ENCODE results near the gene EFNA1.

The EFNA1 gene

DNA sequence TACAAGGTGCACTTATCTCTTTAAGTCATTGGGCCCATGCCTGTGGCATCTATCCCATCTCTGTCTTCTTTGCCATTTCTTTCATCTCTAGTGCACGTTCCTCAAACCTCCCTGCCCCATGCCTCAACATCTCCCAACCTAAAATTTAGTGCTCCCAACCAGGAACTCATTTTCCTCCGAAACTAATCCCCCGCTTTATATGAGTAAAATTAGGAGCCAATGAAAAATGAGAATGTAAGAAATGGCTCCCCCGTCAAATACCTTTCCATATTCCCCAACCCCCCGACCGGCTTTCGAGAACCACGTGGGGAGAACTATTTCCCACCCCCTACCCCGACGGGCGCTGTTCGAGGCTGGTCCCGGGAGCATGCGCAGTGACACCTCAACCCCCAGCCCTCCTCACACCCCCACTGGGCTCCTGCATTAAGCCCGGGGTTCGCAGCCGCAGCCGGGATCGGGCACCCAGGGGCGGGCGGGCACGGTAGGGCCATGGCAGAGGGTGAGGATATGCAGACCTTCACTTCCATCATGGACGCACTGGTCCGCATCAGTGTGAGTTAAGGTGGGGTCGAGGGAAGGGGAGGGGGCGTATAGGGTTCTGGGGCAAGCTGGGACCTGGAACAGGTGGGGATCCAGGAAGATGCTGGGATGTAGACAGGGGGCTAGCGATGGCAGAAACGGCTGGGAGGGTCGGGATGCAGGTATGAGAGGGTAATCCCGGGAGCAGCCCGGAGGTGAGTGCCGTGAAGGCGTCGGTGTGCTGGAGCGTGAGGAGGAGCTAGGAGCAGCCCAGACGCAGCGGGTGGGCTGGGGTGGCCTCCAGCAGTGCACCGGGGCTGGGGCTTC is 46.0 kb downstream of the EFNA1 start, which contains the start of gene TRIM46 (continued):
- TF ChIP-seq GLIS1 (tag by site-specific recombination; IDR thresholded peaks at IDR 0.05) (peak; percentile 98), ZNF112 (tag by site-specific recombination; IDR thresholded peaks at IDR 0.05) (no peak), ZFP69B (tag by site-specific recombination; IDR thresholded peaks at IDR 0.05) (0 out of 2 replicates have a peak, but pooled peaks have one; percentile 17), KLF10 (tag by site-specific recombination; IDR thresholded peaks at IDR 0.05) (peak; percentile 40), ZNF335 (tag by site-specific recombination; conservative IDR thresholded peaks at IDR 0.05) (peak; percentile 90), ZNF266 (tag by site-specific recombination; IDR thresholded peaks at IDR 0.05; ENCODE audit: low read depth) (no peak), HOXC10 (CRISPR knock-in tag; IDR thresholded peaks at IDR 0.05) (no peak), EGR2 (tag by site-specific recombination; IDR thresholded peaks at IDR 0.05; ENCODE audit: low read depth) (no peak), WT1 (tag by site-specific recombination; IDR thresholded peaks at IDR 0.05) (peak; percentile 67), ZNF221 (tag by site-specific recombination; IDR thresholded peaks at IDR 0.05; ENCODE audit: borderline replicate concordance) (no peak), IKZF3 (tag by site-specific recombination; IDR thresholded peaks at IDR 0.05) (peak; percentile 74), ZNF391 (tag by site-specific recombination; IDR thresholded peaks at IDR 0.05; ENCODE audit: borderline replicate concordance, low read depth) (0 out of 2 replicates have a peak, but pooled peaks have one; percentile 35), ZXDB (tag by site-specific recombination; IDR thresholded peaks at IDR 0.05) (peak; percentile 23; the same call in 1 of the 2 replicates), YY2 (tag by site-specific recombination; IDR thresholded peaks at IDR 0.05) (peak; percentile 33; the same call in 1 of the 2 replicates), ZNF629 (tag by site-specific recombination; IDR thresholded peaks at IDR 0.05) (no peak), ZSCAN16 (tag by site-specific recombination; IDR thresholded peaks at IDR 0.05) (no peak), SCRT2 (tag by site-specific recombination; IDR thresholded peaks at IDR 0.05) (peak; percentile 80), ZFHX2 (tag by site-specific recombination; conservative IDR thresholded peaks at IDR 0.05) (peak; percentile 45), ZNF341 (tag by site-specific recombination; IDR thresholded peaks at IDR 0.05; ENCODE audit: low read depth) (peak; percentile 90), ZNF843 (tag by site-specific recombination; IDR thresholded peaks at IDR 0.05) (peak; percentile 50)
- TF ChIP-seq, protein P1, sequence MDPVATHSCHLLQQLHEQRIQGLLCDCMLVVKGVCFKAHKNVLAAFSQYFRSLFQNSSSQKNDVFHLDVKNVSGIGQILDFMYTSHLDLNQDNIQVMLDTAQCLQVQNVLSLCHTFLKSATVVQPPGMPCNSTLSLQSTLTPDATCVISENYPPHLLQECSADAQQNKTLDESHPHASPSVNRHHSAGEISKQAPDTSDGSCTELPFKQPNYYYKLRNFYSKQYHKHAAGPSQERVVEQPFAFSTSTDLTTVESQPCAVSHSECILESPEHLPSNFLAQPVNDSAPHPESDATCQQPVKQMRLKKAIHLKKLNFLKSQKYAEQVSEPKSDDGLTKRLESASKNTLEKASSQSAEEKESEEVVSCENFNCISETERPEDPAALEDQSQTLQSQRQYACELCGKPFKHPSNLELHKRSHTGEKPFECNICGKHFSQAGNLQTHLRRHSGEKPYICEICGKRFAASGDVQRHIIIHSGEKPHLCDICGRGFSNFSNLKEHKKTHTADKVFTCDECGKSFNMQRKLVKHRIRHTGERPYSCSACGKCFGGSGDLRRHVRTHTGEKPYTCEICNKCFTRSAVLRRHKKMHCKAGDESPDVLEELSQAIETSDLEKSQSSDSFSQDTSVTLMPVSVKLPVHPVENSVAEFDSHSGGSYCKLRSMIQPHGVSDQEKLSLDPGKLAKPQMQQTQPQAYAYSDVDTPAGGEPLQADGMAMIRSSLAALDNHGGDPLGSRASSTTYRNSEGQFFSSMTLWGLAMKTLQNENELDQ (tag by site-specific recombination; IDR thresholded peaks at IDR 0.05; ENCODE audit: low read depth): no peak
- TF ChIP-seq, protein P2, sequence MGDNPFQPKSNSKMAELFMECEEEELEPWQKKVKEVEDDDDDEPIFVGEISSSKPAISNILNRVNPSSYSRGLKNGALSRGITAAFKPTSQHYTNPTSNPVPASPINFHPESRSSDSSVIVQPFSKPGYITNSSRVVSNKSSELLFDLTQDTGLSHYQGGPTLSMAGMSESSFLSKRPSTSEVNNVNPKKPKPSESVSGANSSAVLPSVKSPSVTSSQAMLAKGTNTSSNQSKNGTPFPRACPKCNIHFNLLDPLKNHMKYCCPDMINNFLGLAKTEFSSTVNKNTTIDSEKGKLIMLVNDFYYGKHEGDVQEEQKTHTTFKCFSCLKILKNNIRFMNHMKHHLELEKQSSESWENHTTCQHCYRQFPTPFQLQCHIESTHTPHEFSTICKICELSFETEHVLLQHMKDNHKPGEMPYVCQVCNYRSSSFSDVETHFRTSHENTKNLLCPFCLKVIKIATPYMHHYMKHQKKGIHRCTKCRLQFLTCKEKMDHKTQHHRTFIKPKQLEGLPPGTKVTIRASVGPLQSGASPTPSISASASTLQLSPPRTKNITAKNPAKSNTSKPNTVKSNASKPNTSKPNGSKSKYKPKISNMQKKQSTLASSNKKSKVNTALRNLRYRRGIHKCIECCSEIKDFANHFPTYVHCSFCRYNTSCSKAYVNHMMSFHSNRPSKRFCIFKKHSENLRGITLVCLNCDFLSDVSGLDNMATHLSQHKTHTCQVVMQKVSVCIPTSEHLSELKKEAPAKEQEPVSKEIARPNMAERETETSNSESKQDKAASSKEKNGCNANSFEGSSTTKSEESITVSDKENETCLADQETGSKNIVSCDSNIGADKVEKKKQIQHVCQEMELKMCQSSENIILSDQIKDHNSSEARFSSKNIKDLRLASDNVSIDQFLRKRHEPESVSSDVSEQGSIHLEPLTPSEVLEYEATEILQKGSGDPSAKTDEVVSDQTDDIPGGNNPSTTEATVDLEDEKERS (tag by site-specific recombination; IDR thresholded peaks at IDR 0.05): no peak
- TF ChIP-seq, protein P3, sequence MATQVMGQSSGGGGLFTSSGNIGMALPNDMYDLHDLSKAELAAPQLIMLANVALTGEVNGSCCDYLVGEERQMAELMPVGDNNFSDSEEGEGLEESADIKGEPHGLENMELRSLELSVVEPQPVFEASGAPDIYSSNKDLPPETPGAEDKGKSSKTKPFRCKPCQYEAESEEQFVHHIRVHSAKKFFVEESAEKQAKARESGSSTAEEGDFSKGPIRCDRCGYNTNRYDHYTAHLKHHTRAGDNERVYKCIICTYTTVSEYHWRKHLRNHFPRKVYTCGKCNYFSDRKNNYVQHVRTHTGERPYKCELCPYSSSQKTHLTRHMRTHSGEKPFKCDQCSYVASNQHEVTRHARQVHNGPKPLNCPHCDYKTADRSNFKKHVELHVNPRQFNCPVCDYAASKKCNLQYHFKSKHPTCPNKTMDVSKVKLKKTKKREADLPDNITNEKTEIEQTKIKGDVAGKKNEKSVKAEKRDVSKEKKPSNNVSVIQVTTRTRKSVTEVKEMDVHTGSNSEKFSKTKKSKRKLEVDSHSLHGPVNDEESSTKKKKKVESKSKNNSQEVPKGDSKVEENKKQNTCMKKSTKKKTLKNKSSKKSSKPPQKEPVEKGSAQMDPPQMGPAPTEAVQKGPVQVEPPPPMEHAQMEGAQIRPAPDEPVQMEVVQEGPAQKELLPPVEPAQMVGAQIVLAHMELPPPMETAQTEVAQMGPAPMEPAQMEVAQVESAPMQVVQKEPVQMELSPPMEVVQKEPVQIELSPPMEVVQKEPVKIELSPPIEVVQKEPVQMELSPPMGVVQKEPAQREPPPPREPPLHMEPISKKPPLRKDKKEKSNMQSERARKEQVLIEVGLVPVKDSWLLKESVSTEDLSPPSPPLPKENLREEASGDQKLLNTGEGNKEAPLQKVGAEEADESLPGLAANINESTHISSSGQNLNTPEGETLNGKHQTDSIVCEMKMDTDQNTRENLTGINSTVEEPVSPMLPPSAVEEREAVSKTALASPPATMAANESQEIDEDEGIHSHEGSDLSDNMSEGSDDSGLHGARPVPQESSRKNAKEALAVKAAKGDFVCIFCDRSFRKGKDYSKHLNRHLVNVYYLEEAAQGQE (tag by site-specific recombination; IDR thresholded peaks at IDR 0.05): peak; percentile 20
- TF ChIP-seq, protein P4, sequence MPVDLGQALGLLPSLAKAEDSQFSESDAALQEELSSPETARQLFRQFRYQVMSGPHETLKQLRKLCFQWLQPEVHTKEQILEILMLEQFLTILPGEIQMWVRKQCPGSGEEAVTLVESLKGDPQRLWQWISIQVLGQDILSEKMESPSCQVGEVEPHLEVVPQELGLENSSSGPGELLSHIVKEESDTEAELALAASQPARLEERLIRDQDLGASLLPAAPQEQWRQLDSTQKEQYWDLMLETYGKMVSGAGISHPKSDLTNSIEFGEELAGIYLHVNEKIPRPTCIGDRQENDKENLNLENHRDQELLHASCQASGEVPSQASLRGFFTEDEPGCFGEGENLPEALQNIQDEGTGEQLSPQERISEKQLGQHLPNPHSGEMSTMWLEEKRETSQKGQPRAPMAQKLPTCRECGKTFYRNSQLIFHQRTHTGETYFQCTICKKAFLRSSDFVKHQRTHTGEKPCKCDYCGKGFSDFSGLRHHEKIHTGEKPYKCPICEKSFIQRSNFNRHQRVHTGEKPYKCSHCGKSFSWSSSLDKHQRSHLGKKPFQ (tag by site-specific recombination; IDR thresholded peaks at IDR 0.05): 0 out of 2 replicates have a peak, but pooled peaks have one; percentile 30
- TF ChIP-seq, protein P5, sequence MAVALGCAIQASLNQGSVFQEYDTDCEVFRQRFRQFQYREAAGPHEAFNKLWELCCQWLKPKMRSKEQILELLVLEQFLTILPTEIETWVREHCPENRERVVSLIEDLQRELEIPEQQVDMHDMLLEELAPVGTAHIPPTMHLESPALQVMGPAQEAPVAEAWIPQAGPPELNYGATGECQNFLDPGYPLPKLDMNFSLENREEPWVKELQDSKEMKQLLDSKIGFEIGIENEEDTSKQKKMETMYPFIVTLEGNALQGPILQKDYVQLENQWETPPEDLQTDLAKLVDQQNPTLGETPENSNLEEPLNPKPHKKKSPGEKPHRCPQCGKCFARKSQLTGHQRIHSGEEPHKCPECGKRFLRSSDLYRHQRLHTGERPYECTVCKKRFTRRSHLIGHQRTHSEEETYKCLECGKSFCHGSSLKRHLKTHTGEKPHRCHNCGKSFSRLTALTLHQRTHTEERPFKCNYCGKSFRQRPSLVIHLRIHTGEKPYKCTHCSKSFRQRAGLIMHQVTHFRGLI (tag by site-specific recombination; IDR thresholded peaks at IDR 0.05): peak; percentile 4; the same call in 1 of the 2 replicates

All from HEK293 (cell line).